IPS-NIHi11 (cell line): ENCODE results near the gene SV2C.

Source experiments
- DNase-seq: peaks from one replicate; pipeline ENCODE4 v3.0.0; 2012; ENCODE audit warnings: mixed read lengths, low spot score

SV2C gene

GRCh38 chr5:76384705-76385104 is 301.5 kb downstream of the SV2C start:
- DNase-seq = no peak

GRCh38 chr5:76385540-76385939 is 302.4 kb downstream of the SV2C start:
- DNase-seq = no peak

DNA sequence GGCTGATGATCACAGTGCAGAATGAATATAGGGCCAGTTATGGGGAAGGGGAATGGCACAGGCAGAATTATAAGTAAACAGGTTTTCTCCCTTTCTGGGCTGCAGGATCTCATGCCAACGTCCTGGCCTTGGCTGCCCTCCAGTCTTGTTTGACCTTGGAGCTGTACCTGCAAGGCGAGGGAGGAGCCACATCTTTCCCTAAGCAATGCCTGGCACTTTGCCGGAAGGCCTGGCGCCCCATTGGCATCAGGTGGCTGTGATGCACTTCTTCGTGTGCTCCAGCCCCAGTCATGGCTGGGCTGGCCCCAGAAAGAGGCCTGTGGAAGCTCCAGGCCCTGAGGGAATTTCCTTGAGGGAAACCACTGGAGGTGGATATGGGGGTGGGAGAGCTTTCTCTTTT is 303.2 kb downstream of the SV2C start:
- no peak for DNase-seq

GRCh38 chr5:76388236-76388635 is 305.1 kb downstream of the SV2C start:
- DNase-seq = no peak

- DNase-seq = no peak
Measured at GRCh38 chr5:76388791-76389512, 305.8 kb downstream of the SV2C start.

DNA sequence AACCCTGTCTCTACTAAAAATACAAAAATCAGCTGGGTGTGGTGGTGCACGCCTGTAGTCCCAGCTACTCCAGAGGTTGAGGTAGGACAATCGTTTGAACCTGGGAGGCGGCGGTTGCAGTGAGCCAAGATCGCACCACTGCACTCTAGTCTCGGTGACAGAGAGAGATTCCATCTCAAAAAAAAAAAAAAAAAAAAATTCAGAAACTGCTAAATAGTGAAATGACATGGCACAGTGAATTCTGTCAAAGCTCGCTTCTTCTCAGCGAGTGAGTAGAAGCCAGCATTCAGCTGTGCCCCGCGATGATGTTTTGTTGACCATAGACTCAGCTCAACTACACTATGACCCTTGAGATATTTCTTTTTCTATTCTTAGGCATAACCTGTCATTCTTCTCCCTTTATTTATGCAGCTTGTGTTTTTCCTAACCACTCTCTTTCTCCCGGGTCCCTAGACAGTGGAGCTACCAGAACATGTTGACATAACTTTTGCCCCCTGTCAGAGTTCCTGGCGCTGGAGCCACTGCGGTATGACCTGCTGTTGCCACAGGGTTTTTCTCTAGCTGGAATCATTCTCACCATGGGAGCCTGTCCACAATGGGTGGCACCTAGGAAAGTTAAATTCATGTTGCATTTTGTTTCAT is 306.5 kb downstream of the SV2C start:
- DNase-seq = no peak

DNA sequence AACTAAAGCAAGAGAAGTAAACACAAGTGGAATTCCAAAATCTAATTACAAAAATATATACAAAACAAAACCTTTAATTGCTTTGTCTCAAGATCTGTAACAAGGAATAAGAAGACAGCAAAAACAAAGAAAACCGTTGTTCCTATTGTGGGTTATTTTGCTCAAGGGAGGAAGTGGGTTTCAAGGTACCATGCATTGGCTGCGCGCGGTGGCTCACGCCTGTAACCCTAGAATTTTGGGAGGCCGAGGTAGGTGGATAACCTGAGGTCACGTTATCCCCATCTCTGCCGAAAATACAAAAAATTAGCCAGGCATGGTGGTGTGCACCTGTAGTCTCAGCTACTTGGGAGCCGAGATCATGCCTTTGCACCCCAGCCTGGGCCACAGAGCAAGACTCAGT is 307.8 kb downstream of the SV2C start:
- no peak for DNase-seq

- DNase-seq = no peak
Measured at GRCh38 chr5:76393035-76393680, 310.0 kb downstream of the SV2C start.

GRCh38 chr5:76397200-76397599 is 314.0 kb downstream of the SV2C start:
- no peak for DNase-seq

DNA sequence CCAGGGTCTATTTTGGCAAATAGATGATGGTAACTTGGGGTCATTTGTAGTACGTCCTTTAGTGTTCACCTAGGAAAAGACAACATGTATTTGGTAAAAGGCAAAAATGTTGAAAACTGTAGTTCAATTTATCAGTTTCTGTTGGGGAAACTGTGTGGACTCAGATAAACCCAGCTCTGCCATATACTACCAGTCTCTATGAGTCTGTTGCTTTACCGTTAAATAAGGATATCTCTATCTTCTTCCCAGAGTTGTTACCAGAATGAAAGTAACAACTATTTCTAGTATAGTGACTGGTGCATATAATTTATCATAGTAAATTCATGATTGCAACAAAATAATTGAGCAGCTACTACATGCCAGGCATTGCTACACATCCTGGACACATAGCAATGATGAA is 316.1 kb downstream of the SV2C start:
- no peak for DNase-seq

DNA sequence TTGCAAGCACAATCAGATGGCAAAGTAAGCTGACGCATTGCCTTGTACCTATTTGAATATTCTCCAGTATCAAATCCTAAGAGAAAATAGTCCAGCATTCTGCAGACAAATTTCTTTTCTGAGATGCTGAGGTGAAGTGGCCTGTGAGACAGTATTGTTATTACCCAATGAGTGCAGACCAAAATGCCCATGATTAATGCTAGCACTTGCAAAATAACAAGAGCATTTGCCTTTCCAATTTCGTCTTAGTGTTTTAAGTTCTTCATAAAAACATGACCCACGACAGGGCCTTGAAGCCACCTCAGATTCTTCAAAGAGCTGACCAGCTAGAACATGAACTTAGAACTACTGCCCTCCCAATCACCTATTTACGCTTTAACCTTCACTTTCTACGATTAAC is 317.3 kb downstream of the SV2C start:
- no peak for DNase-seq

GRCh38 chr5:76401801-76402250 is 318.6 kb downstream of the SV2C start:
- DNase-seq = no peak

DNA sequence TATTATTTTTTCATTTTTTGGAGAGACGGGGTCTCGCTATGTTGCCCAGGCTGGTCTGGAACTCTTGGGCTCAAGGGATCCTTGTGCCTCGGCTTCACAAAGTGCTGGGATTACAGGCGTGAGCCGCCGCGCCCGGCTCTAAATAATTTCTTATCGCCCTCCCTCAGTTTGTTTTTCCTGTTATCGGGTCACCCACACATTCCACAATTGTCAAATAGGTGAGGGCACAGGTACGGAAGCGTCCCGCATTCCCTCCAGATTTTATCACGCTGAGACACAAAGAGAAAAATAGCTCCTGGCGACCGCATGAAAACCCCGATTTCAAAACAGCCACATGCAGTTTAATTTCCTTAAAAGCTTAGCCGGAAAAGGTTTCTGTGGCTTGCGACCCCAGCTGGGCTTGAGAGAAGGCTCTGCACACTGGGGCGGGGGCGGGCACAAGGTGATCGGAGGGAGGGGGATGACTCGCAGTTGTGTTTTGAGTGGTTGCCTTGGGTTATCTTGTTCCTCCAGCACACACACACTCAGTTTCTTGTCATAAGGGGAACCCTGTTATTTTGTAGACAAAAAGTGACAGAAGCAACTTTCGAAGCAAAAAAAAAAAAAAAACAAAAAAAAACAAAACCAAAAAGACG is 319.2 kb downstream of the SV2C start:
- DNase-seq = peak; percentile 68

DNA sequence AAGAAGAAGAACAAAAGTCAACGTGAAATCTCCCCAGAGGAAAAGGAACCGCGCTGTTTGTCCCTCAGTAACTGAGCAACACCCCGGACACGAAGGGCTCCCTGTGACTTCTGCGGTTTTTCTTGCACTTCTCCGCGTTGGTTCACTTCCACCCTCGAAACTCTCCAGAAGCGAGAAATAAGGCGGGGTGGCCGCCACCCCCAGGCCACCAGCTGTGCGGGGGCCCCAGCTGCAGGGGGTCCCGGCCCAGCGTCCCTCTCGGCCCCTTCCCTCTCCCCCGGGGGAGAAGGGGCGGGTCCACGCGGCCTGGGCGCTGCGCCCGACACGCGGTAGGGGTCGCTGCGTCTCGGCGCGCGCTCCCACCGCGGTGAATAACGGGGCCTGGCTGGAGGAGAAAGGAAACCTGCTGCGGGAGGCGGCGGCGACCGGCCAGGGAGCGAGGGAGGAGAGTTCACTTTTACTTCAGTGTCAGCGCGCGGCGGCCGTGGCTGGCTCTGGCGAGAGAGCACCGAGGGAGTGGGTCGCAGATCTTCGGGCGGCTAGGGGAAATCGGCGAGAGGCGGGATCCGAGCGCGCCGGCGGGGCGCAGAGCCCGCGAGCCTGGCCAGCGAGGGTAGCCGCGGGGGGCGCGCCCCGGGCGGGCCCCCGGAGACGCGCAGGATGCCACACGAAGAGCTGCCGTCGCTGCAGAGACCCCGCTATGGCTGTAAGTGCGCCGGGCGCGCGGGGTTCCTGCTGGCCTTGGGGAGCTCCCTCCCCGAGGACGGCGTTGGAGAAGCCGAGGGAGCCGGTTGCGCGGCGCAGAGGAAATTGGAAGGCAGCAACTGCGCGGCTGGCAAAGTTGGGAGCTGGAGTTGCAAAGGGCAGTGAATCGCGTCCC is 319.9 kb downstream of the SV2C start, which contains the start of gene IQGAP2:
IQGAP2 (plus strand) TSS at position 400 of the 880 bp plus-strand sequence; CDS start at position 661, 261 bp downstream.
- DNase-seq = peak; percentile 92
